ENCODE data around the gene SP100. TPM values are rescaled to one million over a fixed set of nuclear protein-coding genes. Genes with fewer than 3 reads are reported as not detected.

SP100 gene
- total RNA-seq, 2 donors from 2014 or later: 139 to 220 TPM

DNA sequence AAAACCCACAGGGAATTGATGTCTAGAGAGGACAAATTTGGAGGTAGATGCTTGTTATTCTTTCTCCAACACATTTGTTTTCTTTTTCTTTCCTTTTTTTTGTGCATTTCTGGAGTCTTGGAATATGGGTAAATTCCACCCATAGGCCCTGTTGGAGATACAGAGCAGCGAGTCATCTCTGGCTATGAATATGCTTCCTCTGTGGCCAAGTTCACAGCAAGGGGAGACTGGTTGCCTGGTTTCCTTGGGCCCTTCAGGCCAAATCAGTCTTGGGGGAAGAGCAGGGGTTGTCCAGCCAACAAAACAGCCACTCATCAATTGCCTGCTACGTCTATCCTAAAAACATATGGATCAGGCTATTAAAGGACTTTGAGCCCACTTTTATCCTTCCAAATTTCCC is 27.5 kb downstream of the SP100 start:
- DNase-seq (ENCODE audit: low spot score in 2 of 2): no peak

DNA sequence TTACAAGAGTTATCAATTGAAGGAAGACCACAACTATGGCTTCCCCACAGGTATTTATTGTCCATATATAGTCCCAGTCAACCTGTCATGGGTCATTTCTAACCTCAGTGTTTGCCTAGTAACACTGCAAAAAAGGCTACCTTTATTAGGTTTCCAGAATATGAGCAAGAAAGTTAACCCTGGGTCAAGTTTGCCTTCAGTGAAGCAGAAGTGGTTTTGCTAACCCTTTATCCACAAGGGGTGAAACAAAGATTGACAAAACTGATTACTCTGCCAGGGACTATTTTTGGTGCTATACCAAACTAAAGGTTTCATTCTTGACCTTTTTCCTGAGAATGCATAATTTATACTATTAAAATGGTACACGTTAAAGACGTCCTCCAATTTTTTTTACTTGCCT is 28.8 kb downstream of the SP100 start:
- Mint-ChIP-seq H3K9me3 (peaks cover 0 to 4% of the 10 kb centered on the region in 2 donors), H3K27ac (no peak overlapping the region)

More for the DNA sequence above, 27.5 kb downstream of the SP100 start:
- Mint-ChIP-seq H3K27ac (peak overlapping the region in 1 of 2 donors; percentile 49), H3K9me3 (peaks cover 0 to 4% of the 10 kb centered on the region in 2 donors), H3K36me3 (peaks cover 23 to 57% of the 10 kb centered on the region in 2 donors)
- peak in 1 of 2 donors; percentile 60 for ATAC-seq

DNA sequence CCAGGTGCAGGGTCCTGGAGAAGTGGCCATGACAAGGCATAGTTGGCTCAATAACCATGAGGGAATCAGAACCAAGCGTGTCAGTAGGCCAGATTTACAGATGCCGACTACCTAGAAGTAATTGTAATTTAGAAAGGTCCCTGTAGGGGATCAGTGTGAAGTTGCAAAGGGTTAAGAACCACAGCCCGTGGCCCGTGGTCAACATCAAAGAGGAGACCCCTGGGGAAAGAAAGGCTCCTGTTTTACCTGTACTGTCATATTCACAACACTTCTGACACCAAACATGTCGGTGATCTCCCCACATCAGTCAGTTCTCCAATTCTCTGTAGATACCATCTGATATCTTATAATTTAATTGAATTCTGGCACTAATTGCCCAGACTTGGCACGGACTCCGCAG is 31.0 kb downstream of the SP100 start:
- DNase-seq (ENCODE audit: low spot score in 2 of 2): peak in 1 of 2 donors; percentile 25
- H3K9me3 Mint-ChIP-seq: peaks cover 0 to 4% of the 10 kb centered on the region in 2 donors
- peak; percentile 14 to 36 for ATAC-seq
- peak overlapping the region; percentile 82 to 95 for H3K27ac Mint-ChIP-seq
- peaks cover 45 to 75% of the 10 kb centered on the region in 2 donors for H3K36me3 Mint-ChIP-seq

More for the DNA sequence above, 28.8 kb downstream of the SP100 start:
- DNase-seq (ENCODE audit: low spot score in 2 of 2): no peak
- no peak for ATAC-seq
- peaks cover 34 to 56% of the 10 kb centered on the region in 2 donors for H3K36me3 Mint-ChIP-seq

DNA sequence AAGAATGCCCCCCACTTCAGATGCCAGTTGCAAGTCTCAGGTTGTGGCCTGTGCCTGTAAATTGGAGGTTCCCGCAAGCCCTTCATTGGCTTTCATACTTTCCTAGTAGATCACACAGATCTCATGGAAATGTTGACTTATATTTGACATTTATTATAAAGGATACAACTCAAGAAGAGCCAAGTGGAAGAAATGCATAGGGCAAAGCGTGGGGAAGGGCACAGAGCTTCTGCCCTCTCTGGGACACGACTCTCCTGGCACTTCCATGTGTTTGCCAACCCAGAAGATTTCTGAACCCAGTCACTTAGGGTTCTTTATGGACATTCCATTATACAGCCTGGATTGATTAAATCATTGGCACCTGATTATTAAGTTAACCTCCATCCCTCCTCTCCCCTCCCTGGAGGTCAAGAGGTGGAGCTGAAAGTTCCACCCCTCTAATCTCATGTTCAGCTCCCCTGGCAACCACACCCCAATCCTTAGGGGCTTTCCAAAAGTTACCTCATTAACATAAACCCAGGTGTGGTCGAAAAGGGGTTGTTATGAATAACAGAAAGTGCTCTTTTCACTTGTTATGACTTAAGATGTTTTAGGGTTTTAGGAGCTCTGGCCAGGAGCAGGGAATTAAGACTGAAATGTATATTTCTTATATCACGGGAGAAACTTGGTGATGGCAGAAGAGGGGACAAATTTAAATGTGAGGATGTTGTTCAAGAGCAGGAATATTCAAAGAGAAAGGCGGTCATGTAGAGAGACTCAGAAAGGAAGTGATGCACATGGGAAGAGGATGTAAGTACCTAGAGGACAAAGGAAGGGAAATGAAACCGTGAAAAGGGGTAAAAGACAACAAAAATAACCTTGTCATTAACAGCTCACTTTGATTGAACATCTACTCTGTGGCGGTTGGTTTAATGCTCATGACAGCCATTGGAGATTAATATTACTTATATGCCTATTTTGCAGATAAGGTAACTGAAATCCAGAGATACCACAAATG is 31.8 kb downstream of the SP100 start:
- DNase-seq (ENCODE audit: low spot score in 2 of 2) (peak in 1 of 2 donors; percentile 56), ATAC-seq (peak; percentile 86 to 93)
- H3K36me3 Mint-ChIP-seq: peaks cover 48 to 81% of the 10 kb centered on the region in 2 donors
- H3K27ac Mint-ChIP-seq: peak overlapping the region; percentile 82 to 95
- peaks cover 0 to 4% of the 10 kb centered on the region in 2 donors for H3K9me3 Mint-ChIP-seq

DNA sequence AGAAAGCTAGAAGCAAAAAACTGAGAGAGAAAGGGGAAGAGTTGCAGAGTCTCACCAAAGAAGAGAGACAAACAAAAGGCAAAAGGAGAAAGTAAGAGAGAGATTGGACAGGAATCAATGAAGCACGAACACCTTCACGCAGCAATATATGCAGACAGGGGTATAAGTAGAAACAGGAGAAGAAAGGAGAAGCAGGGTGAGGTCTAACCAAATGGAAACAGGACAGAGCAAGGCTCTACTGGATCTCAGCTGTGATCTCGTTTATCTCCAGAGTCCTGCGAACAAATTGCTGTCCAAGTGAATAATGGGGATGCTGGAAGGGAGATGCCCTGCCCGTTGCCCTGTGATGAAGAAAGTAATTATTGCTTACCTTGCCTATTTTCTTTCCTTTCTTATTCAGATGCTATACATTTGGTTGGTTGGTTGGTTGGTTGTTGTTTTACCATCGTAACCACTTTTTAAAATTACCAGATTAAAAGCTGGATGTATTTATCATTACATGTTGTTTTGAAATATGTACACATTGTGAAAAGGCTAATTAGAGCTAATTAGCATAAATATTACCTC is 34.0 kb downstream of the SP100 start:
- Mint-ChIP-seq H3K27ac (no peak overlapping the region), H3K36me3 (peaks cover 61 to 90% of the 10 kb centered on the region in 2 donors), H3K9me3 (peaks cover 0 to 12% of the 10 kb centered on the region in 2 donors)
- ATAC-seq (no peak), DNase-seq (ENCODE audit: low spot score in 2 of 2) (no peak)

DNA sequence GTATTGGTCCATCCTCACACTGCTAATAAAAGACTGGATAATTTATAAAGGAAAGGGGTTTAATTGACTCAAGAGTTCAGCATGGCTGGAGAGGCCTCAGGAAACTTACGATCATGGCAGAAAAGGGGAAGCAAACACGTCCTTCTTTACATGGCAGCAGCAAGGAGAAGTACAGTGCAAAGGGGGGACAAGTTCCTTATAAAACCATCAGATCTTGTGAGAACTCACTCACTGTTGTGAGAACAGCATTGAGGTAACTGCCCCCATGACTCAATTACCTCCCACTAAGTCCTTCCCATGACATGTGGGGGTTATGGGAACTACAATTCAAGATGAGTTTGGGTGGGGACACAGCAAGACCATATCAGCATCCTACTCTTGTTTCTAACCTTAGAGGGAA is 37.0 kb downstream of the SP100 start:
- H3K9me3 Mint-ChIP-seq: peaks cover 6 to 22% of the 10 kb centered on the region in 2 donors
- peaks cover 71 to 96% of the 10 kb centered on the region in 2 donors for H3K36me3 Mint-ChIP-seq
- ATAC-seq (no peak), DNase-seq (ENCODE audit: low spot score in 2 of 2) (no peak)
- no peak overlapping the region for H3K27ac Mint-ChIP-seq

DNA sequence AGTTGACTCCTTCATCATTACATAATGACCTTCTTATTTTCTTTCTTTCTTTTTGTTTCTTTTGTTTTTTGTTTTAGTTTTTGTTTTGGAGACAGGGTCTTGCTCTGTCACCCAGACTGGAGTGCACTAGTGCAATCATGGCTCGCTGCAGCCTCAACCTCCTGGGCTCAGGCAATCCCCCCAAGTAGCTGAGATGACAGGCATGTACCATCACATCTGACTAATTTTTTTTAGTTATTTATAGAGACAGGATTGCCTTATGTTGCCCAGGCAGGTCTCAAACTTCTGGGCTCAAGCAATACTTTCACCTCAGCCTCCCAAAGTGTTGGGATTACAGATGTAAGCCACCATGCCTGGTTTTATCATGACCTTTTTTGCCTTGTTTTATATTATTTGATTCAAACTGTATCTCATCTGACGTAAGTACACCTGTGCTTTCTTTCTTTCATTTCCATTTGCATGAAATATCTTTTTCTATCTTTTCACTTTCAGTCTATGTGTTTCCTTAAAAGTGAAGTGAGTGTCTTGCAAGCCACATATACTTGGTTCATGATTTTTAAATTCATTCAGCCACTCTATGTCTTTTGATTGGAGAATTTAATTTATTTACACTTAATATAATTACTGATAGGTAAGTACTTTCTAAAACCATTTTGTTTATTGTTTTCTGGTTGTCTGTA is 39.1 kb downstream of the SP100 start:
- Mint-ChIP-seq H3K36me3 (peaks cover 70 to 98% of the 10 kb centered on the region in 2 donors), H3K9me3 (peaks cover 6 to 29% of the 10 kb centered on the region in 2 donors), H3K27ac (no peak overlapping the region)
- ATAC-seq (no peak), DNase-seq (ENCODE audit: low spot score in 2 of 2) (no peak)

DNA sequence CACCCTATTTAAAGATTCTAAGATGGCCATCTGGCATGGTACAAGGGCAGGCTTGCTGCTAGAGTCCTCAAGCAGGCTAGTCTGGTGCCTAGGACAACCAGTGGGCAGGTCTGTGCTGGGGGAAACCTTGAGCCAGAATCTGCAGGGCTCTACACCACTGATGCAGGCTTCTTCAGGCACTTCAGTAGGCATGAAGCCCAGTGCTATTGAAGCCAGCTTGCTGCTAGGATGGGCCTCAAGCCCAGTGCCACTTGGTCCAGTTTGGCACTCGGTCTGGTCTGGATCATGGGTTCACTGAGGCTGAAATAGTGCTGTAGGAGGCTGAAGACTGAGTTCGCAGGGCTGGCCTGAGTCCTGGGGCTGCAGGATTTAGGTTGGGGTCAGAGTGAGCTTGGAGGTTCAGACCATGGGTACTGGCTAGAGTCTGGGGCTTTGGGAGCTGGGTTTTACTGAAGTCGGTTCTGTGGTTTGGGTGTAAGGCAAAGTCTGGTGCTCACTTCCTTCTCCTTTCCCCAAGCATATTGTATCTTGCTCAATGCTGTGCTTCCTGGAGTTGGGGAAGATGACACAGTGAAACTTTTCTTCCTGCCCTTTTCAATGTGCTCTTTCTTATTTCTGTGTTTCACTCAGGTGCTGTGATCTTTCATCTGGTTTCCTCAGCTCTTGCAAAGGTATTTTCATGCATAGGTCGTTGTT is 41.2 kb downstream of the SP100 start:
- ATAC-seq (peak; percentile 64 to 85), DNase-seq (ENCODE audit: low spot score in 2 of 2) (no peak)
- H3K36me3 Mint-ChIP-seq: peaks cover 68 to 84% of the 10 kb centered on the region in 2 donors
- peak overlapping the region; percentile 7 to 53 for H3K27ac Mint-ChIP-seq
- peaks cover 6 to 29% of the 10 kb centered on the region in 2 donors for H3K9me3 Mint-ChIP-seq

DNA sequence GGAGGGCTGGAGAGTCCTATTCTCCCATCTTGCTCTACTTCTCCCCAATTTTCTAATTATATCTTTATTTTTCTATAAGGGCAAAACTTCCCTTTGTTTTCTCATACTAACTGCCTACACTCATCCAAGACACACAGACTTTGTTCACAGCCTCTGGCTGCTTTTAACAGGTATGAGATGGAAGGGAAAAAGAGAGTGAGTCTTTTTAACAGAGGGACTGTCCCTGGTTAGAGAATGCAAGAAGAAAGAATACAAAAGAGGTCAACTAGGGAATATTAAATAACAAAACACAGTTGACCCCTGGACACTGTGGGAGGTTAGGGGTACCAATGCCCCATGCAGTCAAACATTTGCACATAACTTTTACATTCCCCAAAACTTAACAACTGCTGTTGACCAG is 41.8 kb downstream of the SP100 start:
- Mint-ChIP-seq H3K36me3 (peaks cover 67 to 83% of the 10 kb centered on the region in 2 donors), H3K9me3 (peaks cover 6 to 29% of the 10 kb centered on the region in 2 donors), H3K27ac (peak overlapping the region in 1 of 2 donors; percentile 69)
- peak in 1 of 2 donors; percentile 48 for ATAC-seq
- no peak for DNase-seq (ENCODE audit: low spot score in 2 of 2)

DNA sequence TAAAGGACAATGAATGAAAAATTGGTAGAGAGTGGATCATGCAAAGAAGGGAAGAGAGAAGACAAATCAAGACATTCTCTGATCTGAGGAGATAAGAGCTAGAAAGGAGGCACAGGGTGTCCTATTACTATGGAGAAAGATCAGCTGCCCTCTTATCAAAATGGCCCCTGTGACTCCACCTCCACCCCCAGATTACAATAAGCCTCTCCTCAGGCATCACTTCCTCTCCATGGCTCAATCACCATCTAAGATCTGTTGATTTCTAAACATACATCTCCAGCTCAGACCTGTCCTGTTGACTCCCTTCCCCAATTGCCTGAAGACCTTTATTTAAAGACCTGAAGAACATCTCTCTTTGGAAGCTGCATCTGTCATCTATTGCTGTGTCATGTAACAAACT is 43.2 kb downstream of the SP100 start:
- no peak for DNase-seq (ENCODE audit: low spot score in 2 of 2)
- H3K36me3 Mint-ChIP-seq: peaks cover 66 to 80% of the 10 kb centered on the region in 2 donors
- no peak for ATAC-seq
- peak overlapping the region; percentile 3 to 72 for H3K27ac Mint-ChIP-seq
- H3K9me3 Mint-ChIP-seq: peaks cover 6 to 24% of the 10 kb centered on the region in 2 donors

DNA sequence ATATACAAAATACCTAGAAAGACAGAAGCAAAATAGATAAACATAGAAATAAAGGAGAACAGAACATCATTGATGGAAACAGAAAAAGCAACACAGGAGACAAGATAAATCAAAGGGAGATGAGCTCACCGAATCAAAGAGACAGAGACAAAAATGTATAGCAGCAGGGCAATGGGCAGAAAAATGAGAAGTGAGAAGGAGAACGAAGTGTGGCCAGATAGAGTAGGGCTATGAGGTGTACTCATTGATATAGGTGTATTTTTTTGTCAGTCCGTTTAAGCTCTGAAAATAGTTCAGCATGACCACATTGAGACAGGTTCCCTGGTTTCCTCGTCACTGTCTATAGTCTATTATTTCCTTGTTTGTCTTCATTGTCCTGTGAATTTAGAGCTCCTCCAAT is 55.1 kb downstream of the SP100 start:
- Mint-ChIP-seq H3K27ac (peak overlapping the region; percentile 90 to 91), H3K36me3 (peaks cover 47 to 84% of the 10 kb centered on the region in 2 donors), H3K9me3 (peaks cover 5 to 6% of the 10 kb centered on the region in 2 donors)
- DNase-seq (ENCODE audit: low spot score in 2 of 2): no peak
- ATAC-seq: no peak

DNA sequence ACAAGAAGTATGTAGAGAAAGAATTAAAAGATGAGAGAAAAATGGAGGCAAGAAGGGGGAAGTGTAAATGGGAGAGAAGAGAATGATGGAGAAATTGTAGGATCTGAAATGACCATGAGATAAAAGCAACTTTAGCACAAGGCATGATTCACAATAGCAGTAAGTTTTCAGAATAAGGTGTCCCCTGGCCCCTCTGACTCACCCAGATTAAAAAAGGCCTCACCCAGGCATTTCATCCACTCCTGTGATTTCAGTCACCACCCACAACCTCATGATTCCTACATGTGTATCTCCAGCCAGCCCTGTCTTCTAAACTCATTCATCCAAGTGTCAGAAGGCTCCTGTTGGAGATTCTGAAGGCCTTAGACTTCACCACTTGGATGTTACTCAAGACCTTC is 56.6 kb downstream of the SP100 start:
- H3K36me3 Mint-ChIP-seq: peaks cover 34 to 77% of the 10 kb centered on the region in 2 donors
- H3K9me3 Mint-ChIP-seq: peaks cover 5 to 6% of the 10 kb centered on the region in 2 donors
- ATAC-seq (peak; percentile 98 to 99), DNase-seq (ENCODE audit: low spot score in 2 of 2) (peak in 1 of 2 donors; percentile 54)
- H3K27ac Mint-ChIP-seq: peak overlapping the region; percentile 90 to 91

DNA sequence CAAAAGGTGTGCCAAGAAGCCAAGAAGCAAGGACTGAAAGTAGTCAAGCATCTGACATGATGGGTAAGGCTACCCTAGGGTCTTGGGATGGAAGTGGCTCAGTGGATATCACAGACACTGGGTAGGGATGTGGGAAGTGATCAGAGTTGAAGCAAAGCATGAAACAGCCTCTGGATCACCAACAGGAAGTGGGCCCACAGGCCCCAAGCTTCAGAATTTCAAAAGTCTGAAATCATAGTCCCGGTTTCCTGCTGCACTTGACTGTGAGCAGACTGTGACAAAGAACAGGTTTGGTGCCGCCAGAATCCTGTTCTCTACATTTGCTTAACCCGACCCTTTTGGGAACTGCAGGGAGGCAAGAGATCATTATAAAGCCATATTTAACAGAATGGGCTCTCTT is 57.4 kb downstream of the SP100 start:
- peak; percentile 29 to 43 for ATAC-seq
- Mint-ChIP-seq H3K36me3 (peaks cover 34 to 75% of the 10 kb centered on the region in 2 donors), H3K27ac (peak overlapping the region; percentile 90 to 91), H3K9me3 (peaks cover 5 to 6% of the 10 kb centered on the region in 2 donors)
- peak in 1 of 2 donors; percentile 16 for DNase-seq (ENCODE audit: low spot score in 2 of 2)

DNA sequence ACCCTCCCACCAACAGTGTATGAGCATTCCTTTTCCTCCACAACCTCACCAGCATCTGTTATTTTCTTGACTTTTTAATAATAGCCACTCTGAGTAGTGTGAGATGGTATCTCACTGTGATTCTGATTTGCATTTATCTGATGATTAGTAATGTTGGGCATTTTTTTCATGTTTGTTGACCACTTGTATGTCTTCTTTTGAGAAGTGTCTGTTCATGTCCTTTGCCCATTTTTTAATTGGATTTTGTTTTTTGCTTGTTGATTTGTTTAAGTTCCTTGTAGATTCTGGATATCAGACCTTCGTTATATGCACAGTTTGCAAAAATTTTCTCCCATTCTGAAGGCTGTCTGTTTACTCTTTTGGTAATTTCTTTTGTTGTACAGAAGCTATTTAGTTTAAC is 59.1 kb downstream of the SP100 start:
- ATAC-seq: no peak
- no peak for DNase-seq (ENCODE audit: low spot score in 2 of 2)
- Mint-ChIP-seq H3K27ac (peak overlapping the region in 1 of 2 donors; percentile 34), H3K9me3 (peaks cover 5 to 6% of the 10 kb centered on the region in 2 donors), H3K36me3 (peaks cover 41 to 72% of the 10 kb centered on the region in 2 donors)

DNA sequence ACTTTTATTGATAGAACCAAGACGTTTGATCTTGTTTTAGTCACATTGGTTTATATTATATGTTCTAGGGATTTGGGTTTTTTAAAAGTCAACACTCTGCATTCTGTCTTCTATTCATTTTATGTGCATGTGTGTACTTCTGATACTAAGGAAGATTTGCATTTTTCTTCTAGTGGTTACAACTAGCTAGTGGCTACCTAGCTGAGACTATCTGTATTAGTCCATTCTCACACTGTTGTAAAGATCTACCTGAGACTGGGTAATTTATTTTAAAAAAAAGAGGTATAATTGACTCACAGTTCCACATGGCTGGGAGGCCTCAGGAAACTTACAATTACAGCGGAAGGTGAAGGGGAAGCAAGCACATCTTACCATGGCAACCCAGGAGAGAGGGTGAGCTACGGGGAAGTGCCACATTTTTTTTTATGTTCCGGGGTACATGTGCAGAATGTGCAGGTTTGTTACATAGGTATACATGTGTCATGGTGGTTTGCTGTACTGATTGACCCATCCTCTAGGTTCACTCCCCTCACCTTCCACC is 69.9 kb downstream of the SP100 start:
- no peak for ATAC-seq
- peaks cover 12 to 19% of the 10 kb centered on the region in 2 donors for H3K9me3 Mint-ChIP-seq
- DNase-seq (ENCODE audit: low spot score in 2 of 2): no peak
- no peak overlapping the region for H3K27ac Mint-ChIP-seq
- H3K36me3 Mint-ChIP-seq: peaks cover 56 to 72% of the 10 kb centered on the region in 2 donors
